Lower leg skin (tissue), 3 donors: Measurements from ENCODE around the gene TAX1BP3.

Experiments used
- POLR2A ChIP-seq, 2 donors: fragments of 450-650 bp; IDR thresholded peaks; one replicate each; pipeline ENCODE4 v1.6.1; 2016 to 2017; ENCODE audit warnings: antibody characterized with exemption in 2 of 2, mild to moderate bottlenecking in 1 of 2, moderate library complexity in 1 of 2
- TF ChIP-seq, protein P1 (sequence below), 3 donors: fragments of 450-650 bp; IDR thresholded peaks; one replicate each; pipeline ENCODE4 v1.5.1; 2016; ENCODE audit warnings: antibody characterized with exemption in 3 of 3, mild to moderate bottlenecking in 3 of 3, moderate library complexity in 2 of 3

DNA sequence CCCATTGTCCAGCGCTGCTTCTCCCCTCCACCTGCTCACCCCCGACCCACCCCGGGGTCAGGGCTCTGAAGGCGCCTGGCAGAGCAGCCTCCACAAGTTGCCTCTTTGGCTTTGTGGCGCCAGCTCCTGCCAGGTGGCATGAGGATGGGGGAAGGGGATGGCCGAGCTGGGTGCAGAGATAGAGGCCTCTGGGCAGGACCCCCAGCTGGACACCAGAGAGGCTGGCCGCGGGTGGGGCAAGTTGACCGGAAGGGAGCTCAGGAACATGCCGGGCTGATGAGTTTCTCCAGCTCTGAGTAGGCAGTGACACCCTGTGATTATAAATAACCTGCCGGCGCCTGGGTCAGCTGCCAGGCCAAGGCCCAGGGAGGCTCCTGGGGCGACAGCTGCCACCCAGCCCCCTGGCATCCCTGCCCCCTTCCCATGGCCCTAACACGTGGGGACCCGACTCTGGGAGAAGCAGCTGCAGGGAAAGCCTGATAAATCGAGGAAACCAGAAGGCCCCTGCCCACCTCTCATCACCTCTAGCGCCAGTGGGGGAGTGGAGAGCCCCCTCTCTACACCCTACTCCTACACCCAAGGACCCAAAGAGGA is 26.8 kb upstream of the TAX1BP3 start:
- TF ChIP-seq POLR2A (IDR thresholded peaks at IDR 0.05) = no peak
- TF ChIP-seq, protein P1, sequence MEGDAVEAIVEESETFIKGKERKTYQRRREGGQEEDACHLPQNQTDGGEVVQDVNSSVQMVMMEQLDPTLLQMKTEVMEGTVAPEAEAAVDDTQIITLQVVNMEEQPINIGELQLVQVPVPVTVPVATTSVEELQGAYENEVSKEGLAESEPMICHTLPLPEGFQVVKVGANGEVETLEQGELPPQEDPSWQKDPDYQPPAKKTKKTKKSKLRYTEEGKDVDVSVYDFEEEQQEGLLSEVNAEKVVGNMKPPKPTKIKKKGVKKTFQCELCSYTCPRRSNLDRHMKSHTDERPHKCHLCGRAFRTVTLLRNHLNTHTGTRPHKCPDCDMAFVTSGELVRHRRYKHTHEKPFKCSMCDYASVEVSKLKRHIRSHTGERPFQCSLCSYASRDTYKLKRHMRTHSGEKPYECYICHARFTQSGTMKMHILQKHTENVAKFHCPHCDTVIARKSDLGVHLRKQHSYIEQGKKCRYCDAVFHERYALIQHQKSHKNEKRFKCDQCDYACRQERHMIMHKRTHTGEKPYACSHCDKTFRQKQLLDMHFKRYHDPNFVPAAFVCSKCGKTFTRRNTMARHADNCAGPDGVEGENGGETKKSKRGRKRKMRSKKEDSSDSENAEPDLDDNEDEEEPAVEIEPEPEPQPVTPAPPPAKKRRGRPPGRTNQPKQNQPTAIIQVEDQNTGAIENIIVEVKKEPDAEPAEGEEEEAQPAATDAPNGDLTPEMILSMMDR (IDR thresholded peaks at IDR 0.05) = no peak
